LHCN-M2 (cell line): ENCODE measurements around the gene TEKT5. TPM values are rescaled to one million over a fixed set of nuclear protein-coding genes. Genes with fewer than 3 reads are reported as not detected.
A peak's percentile ranks its signal among the peaks of the same experiment; 100 is the strongest.
"Not testable (repeated sequence)": the region's sequence is repeated elsewhere in the genome, so short reads cannot be mapped to it uniquely, and the experiment has no call there.

Experiments used
- DNase-seq: peaks from one replicate; pipeline ENCODE4 v3.0.0-alpha.2; 2012; ENCODE audit warnings: low read depth
- total RNA-seq: library from RNA; depleted of rRNA; stranded (reverse); fragments of >200 nt; gene quantifications from 2 replicates; pipeline ENCODE4 v1.2.3, GENCODE V29; 2014

TEKT5 gene
- total RNA-seq, 1 experiment from 2014 or later, result not detected

GRCh38 chr16:10685709-10686108 is 9.0 kb downstream of the TEKT5 start:
- no peak for DNase-seq

- no peak for DNase-seq
Observed at GRCh38 chr16:10684511-10685151, 10.1 kb downstream of the TEKT5 start.

DNA sequence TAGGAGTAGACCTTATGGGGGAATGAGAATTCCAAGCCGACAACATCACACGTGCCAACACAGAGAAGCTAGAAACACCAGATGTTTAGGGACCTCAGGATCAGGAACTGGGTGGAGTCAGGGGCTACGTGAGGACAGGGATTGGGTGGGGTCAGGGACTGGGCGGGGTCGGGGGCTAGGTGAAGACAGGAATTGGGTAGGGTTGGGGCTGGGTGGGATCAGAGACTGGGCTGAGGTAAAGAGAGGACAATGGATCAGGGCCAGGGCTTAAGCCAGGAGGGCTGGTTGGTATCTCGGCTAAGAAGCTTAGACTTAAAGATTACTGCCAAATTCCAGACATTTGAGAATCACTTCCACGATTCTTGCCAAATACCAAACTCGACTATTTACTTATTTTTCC is 11.6 kb downstream of the TEKT5 start:
- no peak for DNase-seq

- DNase-seq, result no peak
Observed at GRCh38 chr16:10682604-10683003, 12.1 kb downstream of the TEKT5 start.

- no peak for DNase-seq
Observed at GRCh38 chr16:10681310-10682308, 13.1 kb downstream of the TEKT5 start.

- DNase-seq, result no peak
Observed at GRCh38 chr16:10679921-10680320, 14.8 kb downstream of the TEKT5 start.

GRCh38 chr16:10679441-10679840 is 15.3 kb downstream of the TEKT5 start:
- DNase-seq, result not testable (repeated sequence)

GRCh38 chr16:10678655-10679054 is 16.1 kb downstream of the TEKT5 start:
- DNase-seq, result peak; percentile 19

DNA sequence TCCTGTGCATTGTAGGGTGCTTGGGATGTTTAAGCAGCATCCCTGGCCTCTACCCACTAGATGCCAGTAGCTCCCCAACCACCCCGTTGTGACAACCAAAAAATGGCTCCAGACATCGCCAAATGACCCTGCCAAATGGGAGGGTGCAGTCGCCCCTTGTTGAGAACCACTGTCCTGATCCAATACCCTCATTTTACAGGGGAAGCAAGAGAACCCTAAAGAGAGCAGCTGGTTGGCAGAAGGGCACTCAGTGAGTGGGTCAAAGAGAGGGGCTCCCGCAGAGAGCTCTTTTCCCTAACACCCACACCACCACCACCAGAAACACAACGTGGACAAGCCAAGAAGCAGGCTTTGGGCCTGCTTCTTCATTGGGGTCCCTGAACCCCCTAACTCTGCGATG is 18.4 kb downstream of the TEKT5 start:
- DNase-seq, result no peak

GRCh38 chr16:10675861-10676260 is 18.9 kb downstream of the TEKT5 start:
- no peak for DNase-seq

DNA sequence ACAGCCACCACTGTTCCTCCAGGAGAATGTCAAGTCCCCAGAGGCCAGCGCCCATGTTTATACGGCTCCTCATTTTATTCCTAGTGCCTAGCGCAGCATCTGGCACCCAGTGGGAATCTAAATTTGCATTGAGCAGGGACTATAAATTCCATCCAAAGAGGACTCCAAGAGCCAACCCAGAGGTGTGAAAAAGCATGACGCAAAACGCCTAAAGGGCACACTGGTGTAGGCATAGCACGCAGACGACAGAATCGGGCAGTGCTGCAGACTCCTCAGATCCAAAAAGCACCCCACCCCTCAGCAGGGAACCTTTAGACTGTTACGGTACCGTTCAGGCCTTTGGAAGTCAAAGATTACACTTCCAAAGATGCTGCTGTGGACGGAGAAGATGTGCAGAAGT is 19.5 kb downstream of the TEKT5 start:
- no peak for DNase-seq

DNA sequence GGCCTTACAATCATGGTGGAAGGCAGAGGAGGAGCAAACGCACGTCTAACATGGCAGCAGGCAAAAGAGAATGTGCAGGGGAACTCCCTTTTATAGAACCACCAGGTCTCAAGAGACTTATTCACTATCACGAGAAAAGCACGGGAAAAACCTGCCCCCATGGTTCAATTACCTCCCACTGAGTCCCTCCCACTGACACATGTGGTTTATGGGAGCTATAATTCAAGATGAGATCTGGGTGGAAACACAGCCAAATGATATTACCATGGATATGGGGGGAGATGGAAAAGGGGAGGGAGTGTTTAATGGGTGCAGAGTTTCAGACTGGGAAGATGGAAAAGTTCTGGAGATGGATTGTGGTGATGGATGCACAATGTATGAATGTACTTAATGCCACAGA is 23.0 kb downstream of the TEKT5 start:
- no peak for DNase-seq

GRCh38 chr16:10669791-10670190 is 24.9 kb downstream of the TEKT5 start:
- no peak for DNase-seq

DNA sequence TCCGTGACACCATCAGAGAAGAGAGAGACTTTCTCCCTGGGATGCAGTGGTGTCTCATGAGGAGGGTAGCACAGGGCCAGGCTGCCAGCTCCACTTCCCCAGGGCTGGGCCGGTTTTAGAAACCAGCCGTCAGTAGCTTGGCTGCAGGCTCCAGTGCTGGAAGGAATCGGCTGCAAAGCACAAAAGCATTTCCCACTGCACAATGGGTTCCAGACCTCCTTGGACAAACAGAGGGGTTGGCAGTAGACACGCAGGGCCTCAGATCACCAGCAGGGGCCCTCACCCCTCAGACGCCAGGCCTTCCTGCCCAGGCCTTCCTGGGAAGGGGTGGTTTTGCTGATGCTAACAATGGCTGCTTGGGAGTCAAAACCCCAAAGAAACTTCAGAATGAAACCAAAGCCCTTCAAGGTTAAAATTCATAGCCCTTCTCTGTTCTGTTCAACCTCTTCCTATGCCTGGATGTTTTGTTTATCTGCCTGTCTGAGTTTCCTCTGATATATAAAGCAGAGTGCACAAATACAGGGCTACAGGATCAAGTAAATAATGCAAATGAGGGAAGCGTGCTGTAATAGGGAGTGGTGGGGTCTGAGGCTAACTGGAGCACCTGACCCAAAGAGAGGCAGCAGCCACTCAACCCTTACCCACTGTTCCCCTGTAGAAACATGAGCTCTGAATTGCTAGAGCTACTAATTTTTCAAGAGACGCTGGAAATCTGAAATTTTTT is 26.2 kb downstream of the TEKT5 start:
- DNase-seq, result peak; percentile 15

GRCh38 chr16:10667239-10667638 is 27.5 kb downstream of the TEKT5 start:
- DNase-seq, result no peak

- DNase-seq, result no peak
Observed at GRCh38 chr16:10666291-10666690, 28.4 kb downstream of the TEKT5 start.

- DNase-seq, result no peak
Observed at GRCh38 chr16:10665166-10665565, 29.6 kb downstream of the TEKT5 start.

DNA sequence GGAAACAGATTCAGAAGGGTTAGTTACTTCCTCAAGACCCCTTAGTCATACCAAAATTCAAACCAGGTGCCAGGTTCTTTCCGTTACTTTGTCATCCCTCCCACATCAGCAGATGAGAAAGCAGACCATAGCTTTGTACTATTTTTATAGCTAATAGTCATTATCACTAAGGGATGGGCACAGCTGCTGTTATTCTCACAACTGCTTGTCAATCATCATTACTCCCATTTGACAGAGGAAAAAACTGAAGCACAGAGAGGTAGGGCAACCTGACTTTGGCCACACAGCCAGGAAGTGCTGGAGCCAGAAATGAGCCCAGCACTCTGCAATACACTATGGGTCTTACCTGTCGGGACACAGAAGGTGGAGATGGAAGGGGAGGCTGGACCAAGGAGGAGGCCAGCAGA is 30.0 kb downstream of the TEKT5 start:
- no peak for DNase-seq

- no peak for DNase-seq
Observed at GRCh38 chr16:10663744-10664143, 31.0 kb downstream of the TEKT5 start.

DNA sequence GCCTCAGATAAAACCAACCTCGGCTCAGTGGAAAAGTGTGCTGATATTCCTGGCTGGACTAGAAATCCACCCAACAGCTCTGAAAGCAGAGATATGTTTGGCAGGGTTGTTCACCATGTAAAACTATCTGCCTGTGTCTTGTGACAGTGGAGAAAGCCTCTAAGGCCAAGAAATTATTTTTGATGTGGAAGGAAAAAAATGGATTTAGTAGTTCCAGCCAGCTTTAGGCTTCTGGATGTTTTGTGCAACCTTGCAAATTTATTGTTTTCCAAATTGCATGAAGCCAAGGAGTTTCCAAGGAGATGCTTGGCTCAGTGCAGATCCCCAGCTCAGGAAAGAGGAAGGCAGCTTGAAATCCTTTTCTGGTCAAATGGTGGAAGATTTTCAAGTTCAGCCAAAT is 31.6 kb downstream of the TEKT5 start:
- DNase-seq, result no peak

GRCh38 chr16:10662212-10662611 is 32.5 kb downstream of the TEKT5 start:
- no peak for DNase-seq

DNA sequence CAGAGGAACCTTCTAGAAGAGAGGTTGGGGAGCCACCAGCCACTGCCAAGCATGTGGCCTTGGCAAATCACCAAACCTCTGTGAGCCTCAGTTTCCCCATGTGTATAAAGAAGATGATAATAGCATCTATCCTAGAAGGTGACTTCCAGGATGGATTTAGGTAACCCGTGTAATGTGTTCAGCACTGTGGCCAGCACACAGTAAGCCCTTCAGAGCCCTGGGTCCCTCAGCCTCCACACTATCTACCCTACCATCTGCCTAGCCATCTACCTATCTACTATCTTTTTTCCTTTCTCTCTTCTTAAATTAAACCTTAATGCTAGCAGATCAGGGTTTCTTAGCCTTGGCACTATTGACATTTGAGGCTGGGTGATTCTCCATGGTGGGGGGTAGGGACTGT is 33.0 kb downstream of the TEKT5 start:
- DNase-seq, result no peak
